Thyroid gland (tissue), 4 donors: ENCODE data around the gene SYDE2. TPM values are rescaled to one million over a fixed set of nuclear protein-coding genes. Genes with fewer than 3 reads are reported as not detected.
A peak's percentile ranks its signal among the peaks of the same experiment; 100 is the strongest.

ENCODE experiments used
- DNase-seq, 2 donors: peaks; one replicate each; pipeline ENCODE4 v3.0.0-alpha.2; 2019
- H3K27ac ChIP-seq, 3 donors: fragments of 200-600 bp; sonication (generic); 1 replicate in 2 of 3; 2 replicates in 1 of 3; pipeline ENCODE4 v1.5.1; 2016 to 2019; ENCODE audit warnings: mild to moderate bottlenecking in 1 of 3, moderate library complexity in 1 of 3
- H3K27me3 ChIP-seq: fragments of 200-600 bp; sonication (generic); one replicate; pipeline ENCODE4 v1.5.1; 2019
- H3K36me3 ChIP-seq, 2 donors: fragments of 200-600 bp; sonication (generic); one replicate each; pipeline ENCODE4 v1.5.1; 2016 to 2019
- H3K4me1 ChIP-seq, 2 donors: fragments of 200-600 bp; sonication (generic); one replicate each; pipeline ENCODE4 v1.5.1; 2017 to 2019
- H3K4me3 ChIP-seq, 3 donors: fragments of 200-600 bp; sonication (generic); replicated peaks in 1 of 3; 1 replicate in 2 of 3; 2 replicates in 1 of 3; pipeline ENCODE4 v1.5.1; 2016; ENCODE audit warnings: mild to moderate bottlenecking in 1 of 3
- H3K9me3 ChIP-seq: fragments of 200-600 bp; sonication (generic); one replicate; pipeline ENCODE4 v1.5.1; 2017
- CTCF ChIP-seq, 6 experiments: fragments of 200-600 bp in 3 of 6; fragments of 450-650 bp in 3 of 6; sonication (generic) in 3 of 6; IDR thresholded peaks; one replicate each; pipeline ENCODE4 v1.5.1; 2016 to 2019; ENCODE audit warnings: antibody characterized with exemption in 6 of 6, mild to moderate bottlenecking in 2 of 6, inconsistent platforms in 1 of 6, moderate library complexity in 1 of 6
- POLR2A ChIP-seq, 2 donors: fragments of 450-650 bp; IDR thresholded peaks; one replicate each; pipeline ENCODE4 v1.6.1; 2017; ENCODE audit warnings: antibody characterized with exemption in 2 of 2, mild to moderate bottlenecking in 2 of 2, moderate library complexity in 1 of 2
- WGBS, 2 donors: methylation state at CpG; one replicate each; pipeline ENCODE4 v1.1.5; 2017; 5-methylcytosine and 5-hydroxymethylcytosine counted together
- intact Hi-C: fragments of 100-400 bp; cut with DNase I; formaldehyde crosslinking; loops from one replicate; pipeline ENCODE4 v1.15.1; 2023
- total RNA-seq, 4 donors: library from RNA; depleted of rRNA; stranded (reverse); fragments of >200 nt; gene quantifications; one replicate each; pipeline ENCODE4 v1.2.3, GENCODE V29; 2016

Gene SYDE2
- total RNA-seq, 4 donors from 2014 or later, result 15.2 to 30.8 (median 20.5) TPM

DNA sequence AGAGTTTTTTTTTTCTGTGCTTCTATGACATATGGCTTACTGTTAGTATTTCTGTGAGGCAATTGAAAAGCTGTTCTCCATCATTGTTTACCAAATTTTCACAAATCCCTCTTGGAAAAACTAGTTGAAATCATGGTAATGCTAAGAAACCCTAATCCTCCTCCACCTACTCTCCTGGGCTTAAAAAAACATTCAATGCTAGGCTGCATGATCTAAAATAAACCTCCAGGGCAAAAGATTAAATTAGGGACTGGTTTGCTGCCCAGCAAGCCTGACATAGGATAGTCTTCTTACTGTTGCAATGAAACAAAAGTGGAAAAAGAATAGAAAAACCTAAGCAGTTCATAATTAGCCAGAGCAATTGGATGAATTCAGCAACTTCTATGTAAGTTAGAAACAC lies 42.6 kb upstream of the SYDE2 start:
- TF ChIP-seq CTCF (IDR thresholded peaks at IDR 0.05), result no peak
- no peaks in the 10 kb centered on the region for H3K27me3 ChIP-seq
- intact Hi-C loops, result no loop called here
- peaks cover 0 to 5% of the 10 kb centered on the region in 2 donors for H3K4me1 ChIP-seq
- H3K9me3 ChIP-seq, result no peaks in the 10 kb centered on the region
- H3K4me3 ChIP-seq, result no peak overlapping the region
- DNase-seq, result no peak
- no peak overlapping the region for H3K27ac ChIP-seq
- H3K36me3 ChIP-seq, result no peaks in the 10 kb centered on the region

DNA sequence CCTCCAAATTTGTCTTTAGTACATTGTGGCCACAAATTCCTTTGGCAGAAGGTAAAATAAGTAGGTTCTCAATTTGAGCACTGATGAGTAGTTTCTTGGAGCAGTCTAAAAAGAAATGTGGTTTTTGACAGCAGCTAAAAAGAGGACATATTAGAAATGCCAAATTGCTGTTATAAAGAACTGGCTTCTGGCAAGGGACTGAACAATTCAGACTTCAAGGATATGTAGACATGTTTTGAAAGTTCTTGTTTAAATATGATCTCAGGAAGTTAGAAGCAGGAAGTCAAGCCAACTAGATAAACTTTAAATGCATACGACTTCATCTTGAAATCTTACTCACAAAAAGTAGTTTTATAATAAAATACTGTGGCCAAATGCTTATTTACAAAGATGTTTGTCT lies 39.8 kb upstream of the SYDE2 start:
- no peaks in the 10 kb centered on the region for H3K9me3 ChIP-seq
- no peak overlapping the region for H3K4me3 ChIP-seq
- H3K4me1 ChIP-seq, result peaks cover 0 to 5% of the 10 kb centered on the region in 2 donors
- intact Hi-C loops, result no loop called here
- H3K27ac ChIP-seq, result no peak overlapping the region
- TF ChIP-seq POLR2A (IDR thresholded peaks at IDR 0.05) (no peak), CTCF (IDR thresholded peaks at IDR 0.05) (no peak)
- no peaks in the 10 kb centered on the region for H3K27me3 ChIP-seq
- no peaks in the 10 kb centered on the region for H3K36me3 ChIP-seq
- 13 to 15% methylated on average over 1 of the region's 1 CpG for WGBS, 2 donors
- DNase-seq, result no peak

GRCh38 chr1:85240174-85240601 lies 39.4 kb upstream of the SYDE2 start:
- no peak overlapping the region for H3K27ac ChIP-seq
- no peaks in the 10 kb centered on the region for H3K9me3 ChIP-seq
- H3K36me3 ChIP-seq, result no peaks in the 10 kb centered on the region
- intact Hi-C loops, result no loop called here
- peak in 1 of 2 donors; percentile 22 for DNase-seq
- H3K27me3 ChIP-seq, result no peaks in the 10 kb centered on the region
- 18 to 21% methylated on average over 1 of the region's 1 CpG for WGBS, 2 donors
- H3K4me3 ChIP-seq, result no peak overlapping the region
- H3K4me1 ChIP-seq, result peaks cover 0 to 5% of the 10 kb centered on the region in 2 donors
- TF ChIP-seq POLR2A (IDR thresholded peaks at IDR 0.05) (no peak), CTCF (IDR thresholded peaks at IDR 0.05) (peak in 3 of 6 experiments; percentile 17 to 36 (median 24))

GRCh38 chr1:85237613-85238012 lies 36.8 kb upstream of the SYDE2 start:
- Histone ChIP-seq H3K4me1 (peaks cover 0 to 5% of the 10 kb centered on the region in 2 donors), H3K9me3 (no peaks in the 10 kb centered on the region), H3K27me3 (no peaks in the 10 kb centered on the region), H3K4me3 (no peak overlapping the region), H3K36me3 (no peaks in the 10 kb centered on the region), H3K27ac (no peak overlapping the region)
- DNase-seq, result no peak
- intact Hi-C loops, result no loop called here
- WGBS, 2 donors, result 89 to 94% methylated on average over 1 of the region's 1 CpG
- no peak for TF ChIP-seq CTCF (IDR thresholded peaks at IDR 0.05)
- TF ChIP-seq POLR2A (IDR thresholded peaks at IDR 0.05), result no peak

DNA sequence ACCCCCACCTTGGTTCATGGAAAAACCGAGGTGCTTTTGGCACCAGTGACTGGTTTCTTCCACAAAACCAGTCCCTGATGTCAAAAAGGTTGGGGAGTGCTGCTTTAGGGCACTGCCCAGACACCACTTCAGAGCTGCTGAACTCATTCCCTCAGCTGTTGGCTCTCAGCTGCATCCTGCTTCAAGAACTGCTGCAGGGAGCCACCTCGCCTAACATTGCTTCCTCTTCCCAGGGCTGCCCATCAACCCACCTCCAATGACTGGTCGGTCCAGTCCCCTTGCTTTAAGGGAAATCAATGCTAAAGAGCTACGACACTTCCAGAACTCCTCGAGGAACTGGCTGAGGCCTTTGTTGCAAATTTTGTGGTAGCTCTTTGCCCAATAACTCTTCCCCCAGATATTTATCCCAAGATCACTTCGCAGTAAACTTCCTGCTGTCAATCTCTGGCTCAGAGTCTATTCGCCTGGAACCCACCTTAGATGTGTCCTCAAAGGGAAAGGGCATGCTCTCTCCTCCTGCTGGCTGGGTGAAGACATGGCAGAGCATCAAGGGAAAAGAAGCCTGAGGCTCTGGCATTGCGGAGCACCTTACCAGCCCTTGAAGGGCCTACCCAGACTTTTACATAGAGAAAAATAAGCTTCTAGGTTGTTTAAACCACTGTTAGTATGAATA lies 29.6 kb upstream of the SYDE2 start:
- H3K27ac ChIP-seq, result no peak overlapping the region

More for the DNA sequence above, 29.6 kb upstream of the SYDE2 start:
- no peak for TF ChIP-seq POLR2A (IDR thresholded peaks at IDR 0.05)
- peak in 1 of 6 experiments; percentile 14 for TF ChIP-seq CTCF (IDR thresholded peaks at IDR 0.05)
- intact Hi-C loops, result no loop called here
- Histone ChIP-seq H3K27me3 (no peaks in the 10 kb centered on the region), H3K36me3 (no peaks in the 10 kb centered on the region), H3K4me1 (peaks cover 7% of the 10 kb centered on the region in 2 donors), H3K4me3 (no peak overlapping the region), H3K9me3 (no peaks in the 10 kb centered on the region)
- WGBS, 2 donors, result 82 to 83% methylated on average over 8 of the region's 8 CpGs
- DNase-seq, result no peak
